ENCODE data around the gene SIRT2.
"Not testable (repeated sequence)": the region's sequence is repeated elsewhere in the genome, so short reads cannot be mapped to it uniquely, and the experiment has no call there.

The SIRT2 gene

DNA sequence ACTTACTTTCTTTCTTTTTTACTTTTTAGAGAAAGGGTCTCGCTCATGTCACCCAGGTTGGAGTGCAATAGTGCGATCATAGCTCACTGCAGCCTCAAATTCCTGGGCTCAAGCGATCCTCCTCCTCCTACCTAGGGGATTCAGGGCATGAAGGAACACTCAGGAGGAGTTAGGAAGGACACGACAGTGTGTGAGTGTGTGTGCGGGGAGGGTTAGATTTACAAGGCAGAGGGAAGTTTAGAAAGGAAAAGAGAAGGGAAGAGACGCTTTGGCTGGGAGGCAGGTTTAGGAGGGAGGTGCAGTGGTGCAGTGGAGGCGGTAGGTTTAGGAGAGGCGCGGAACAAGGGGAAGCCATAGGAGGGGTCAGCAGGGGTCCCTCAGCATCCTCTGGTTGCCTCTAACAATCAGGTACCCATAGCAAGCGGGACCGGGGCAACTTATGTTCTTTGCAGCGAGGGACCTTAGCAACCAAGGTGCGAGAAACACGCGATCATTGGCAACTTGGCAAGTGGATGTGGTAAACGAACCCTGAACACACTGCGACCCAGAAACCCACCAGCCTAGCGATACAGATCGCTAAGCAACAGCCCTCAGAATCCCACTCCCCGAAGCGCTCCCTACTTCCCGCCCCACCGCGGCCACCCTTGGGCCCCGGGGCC, 501 bp downstream of the SIRT2 start:
- no peak for DNase-seq (ENCODE audit: low spot score)

DNA sequence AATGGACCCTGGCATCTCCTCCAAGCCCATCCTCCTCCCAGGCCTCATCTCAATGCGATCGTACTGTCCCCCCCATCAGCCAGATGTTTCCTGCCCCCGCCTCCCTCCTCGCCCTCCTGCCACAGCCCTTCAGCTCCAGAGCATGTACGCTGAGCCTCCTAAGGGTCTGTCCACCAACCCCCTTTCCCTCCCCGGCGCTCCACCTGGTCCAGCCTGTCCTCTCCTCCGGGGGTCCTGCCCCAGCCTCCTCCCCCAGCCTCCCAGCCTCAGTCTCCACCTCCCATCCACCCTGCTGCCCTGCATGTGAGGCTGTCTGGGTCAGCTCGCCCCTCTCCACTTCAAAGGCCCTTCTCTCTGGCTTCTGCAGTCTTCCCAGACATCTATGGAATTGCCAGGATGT, 4.5 kb downstream of the SIRT2 start:
- DNase-seq (ENCODE audit: low spot score) = no peak

DNA sequence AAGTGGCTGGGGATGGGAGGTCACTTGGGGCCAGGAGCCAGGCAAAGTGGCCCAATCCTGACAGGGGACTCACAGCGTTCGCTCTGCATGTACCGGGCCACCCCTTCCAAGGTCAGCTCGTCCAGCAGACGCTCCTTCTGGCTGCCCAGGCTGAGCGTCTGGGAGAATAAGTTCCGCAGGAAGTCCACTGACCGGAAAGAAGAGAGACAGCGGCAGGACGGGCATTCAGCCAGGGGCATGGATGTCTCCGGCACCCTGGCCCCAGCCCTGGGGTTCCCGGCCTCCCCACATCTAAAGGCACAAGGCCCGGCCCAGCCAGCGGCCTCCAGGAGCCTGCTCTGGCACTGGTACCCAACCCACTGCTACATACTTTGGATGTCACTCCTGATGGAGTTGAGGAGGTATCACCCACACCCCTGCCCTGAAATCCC, 6.1 kb downstream of the SIRT2 start:
- no peak for DNase-seq (ENCODE audit: low spot score)

DNA sequence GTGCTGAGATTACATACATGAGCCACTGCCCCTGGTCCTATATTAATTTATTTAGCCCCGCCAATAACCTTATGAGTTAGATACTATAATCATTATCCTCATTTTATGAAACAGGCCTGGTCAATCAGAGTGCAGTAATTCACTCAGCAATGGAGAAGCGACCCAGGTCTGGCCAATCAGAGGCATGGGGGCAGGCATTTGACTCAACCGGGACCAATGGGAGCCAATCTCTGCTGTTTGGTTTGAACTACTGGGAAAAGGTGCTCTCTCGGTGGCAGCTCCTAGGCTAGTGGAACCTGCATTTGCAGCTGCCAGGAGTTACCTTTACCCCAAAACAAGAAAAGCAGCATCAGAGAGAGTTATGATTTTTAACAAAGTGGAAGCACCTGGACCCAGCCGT, 6.6 kb downstream of the SIRT2 start:
- DNase-seq (ENCODE audit: low spot score) = no peak

DNA sequence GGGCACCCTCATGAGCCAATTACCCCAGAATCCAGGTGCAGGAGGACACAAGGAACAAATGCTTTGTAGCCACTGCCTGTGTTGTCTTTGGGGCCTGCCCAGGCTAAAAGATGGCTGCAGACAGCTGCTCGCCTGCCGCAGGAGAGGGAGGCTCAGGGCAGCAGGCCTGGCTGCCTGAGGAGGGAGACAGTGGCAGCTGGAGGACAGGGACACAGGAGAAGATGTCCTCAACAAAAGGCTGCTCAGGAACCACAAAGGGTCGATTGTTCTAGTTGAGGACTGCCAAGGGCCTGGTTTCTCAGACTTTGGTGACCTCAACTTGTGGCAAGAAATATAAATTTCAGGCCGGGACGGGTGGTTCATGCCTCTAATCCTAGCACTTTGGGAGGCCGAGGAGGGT, 7.6 kb downstream of the SIRT2 start:
- DNase-seq (ENCODE audit: low spot score) = no peak

DNA sequence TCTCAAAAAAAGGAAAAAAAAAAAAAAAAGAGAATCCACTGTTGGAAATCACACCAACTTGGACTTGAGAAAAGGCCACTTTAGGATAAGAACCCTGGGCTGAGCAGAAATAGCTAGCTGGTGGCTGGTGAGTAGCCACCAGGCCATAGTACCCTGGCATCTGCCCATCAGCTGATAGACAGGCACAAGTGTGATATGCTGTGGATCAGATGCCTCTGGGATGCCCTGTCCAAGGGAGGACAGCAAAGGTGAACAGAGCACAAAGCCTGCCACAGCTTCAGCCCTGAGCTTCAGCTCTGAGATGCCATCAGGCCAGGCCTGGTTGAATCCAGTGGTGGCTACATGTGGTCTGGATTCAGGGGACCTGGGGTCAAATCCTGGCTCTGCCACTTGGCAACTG, 8.7 kb downstream of the SIRT2 start:
- DNase-seq (ENCODE audit: low spot score) = no peak

DNA sequence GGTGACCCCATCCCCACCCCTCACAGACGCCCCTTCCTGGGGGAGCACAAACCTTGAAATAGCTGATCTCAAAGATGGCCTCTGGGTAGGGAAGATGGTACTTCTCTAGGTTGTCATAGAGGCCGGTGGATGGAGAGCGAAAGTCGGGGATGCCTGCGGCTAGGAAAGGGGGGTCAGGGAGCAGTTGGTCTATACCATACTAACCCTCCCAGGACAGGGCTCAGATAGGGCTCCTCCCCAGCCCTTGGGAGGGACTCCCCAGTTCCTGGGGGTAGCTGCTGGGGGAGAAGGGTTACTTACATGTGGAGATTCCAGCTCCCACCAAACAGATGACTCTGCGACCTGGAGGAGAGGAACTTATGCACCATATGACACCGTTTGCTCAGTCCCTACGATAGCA, 9.6 kb downstream of the SIRT2 start:
- no peak for DNase-seq (ENCODE audit: low spot score)

DNA sequence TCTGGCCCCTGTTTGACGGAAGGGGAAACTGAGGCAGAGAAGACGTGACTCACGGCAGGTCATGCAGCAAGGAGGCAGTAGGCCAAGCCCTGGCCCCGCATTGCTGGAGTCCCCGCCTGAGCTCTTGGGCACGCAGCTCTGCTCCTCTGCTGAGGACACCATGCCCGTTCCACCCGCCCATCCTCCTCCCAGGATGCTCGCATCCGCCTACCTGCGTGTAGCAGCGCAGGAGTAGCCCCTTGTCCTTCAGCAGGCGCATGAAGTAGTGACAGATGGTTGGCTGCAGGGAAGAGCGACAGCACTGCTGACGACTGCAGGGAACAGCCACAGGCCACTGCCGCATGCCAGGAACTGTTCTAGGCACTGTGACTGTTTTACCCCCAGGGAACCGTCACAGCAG, 10.5 kb downstream of the SIRT2 start:
- no peak for DNase-seq (ENCODE audit: low spot score)

DNA sequence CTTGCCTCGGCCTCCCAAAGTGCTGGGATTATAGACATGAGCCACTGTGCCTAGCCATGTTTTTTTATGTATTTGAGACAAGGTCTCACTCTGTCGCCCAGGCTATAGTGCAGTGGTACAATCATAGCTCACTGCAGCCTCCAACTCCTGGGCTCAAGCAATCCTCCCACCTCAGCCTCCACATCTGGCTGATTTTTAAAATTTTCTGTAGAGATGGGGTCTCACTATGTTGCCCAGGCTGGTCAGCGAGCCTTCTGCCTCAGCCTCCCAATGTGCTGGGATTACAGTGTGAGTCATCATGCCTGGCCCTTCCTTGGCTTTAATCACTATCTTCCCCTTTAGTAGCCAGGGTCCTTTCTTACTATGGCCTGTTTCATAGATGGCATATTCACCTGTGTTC, 14.7 kb downstream of the SIRT2 start:
- DNase-seq (ENCODE audit: low spot score) = not testable (repeated sequence)

DNA sequence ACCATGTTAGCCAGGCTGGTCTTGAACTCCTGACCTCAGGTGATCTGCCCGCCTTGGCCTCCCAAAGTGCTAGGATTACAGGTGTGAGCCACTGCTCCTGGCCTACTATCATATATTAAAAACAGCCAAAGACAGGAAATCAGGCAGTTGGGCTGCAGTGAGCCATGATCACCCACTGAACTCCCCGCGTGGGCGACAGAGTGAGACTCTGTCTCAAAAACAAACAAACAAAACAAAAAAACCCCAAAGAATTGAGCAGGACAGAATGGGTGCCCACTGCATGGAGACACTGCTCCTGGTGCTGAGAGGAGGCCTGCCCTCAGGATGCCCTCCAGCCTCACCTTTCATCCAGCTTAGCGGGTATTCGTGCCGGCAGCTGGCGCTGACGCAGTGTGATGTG, 16.1 kb downstream of the SIRT2 start:
- DNase-seq (ENCODE audit: low spot score) = no peak

DNA sequence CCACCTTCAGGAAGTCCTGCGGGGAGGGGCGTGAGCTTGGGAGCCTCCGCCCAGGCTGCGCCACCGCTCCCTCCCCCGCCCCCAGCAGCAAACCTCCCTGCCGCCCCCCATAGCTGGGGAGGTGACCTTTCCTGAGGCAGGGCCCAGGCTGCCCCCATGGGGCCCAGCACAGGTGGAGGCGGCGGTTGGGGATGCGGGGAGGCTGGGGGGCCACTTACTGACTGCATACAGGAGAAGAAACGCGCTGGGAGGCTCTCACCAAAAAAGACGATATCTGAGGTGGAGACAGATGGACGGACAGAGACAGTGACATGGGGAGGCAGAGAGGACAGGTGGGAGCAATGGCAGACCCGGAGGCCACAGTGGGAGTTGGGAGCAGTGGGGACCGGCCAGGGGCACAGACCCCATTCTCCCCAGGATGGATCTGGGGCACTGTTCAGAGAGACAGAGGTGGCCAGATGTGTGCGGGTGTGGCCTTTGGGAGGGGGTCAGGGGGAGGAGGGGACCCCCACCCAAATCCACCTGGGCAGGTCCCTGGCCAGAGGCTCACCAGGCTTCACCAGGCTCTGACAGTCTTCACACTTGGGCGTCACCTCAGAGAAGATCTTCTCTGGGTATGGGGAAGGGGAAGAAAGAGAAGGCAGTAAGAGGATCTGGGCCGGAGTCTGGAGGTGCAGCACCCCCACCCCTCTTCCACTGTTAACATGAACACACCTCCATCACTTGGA, 18.4 kb downstream of the SIRT2 start:
- DNase-seq (ENCODE audit: low spot score) = no peak

DNA sequence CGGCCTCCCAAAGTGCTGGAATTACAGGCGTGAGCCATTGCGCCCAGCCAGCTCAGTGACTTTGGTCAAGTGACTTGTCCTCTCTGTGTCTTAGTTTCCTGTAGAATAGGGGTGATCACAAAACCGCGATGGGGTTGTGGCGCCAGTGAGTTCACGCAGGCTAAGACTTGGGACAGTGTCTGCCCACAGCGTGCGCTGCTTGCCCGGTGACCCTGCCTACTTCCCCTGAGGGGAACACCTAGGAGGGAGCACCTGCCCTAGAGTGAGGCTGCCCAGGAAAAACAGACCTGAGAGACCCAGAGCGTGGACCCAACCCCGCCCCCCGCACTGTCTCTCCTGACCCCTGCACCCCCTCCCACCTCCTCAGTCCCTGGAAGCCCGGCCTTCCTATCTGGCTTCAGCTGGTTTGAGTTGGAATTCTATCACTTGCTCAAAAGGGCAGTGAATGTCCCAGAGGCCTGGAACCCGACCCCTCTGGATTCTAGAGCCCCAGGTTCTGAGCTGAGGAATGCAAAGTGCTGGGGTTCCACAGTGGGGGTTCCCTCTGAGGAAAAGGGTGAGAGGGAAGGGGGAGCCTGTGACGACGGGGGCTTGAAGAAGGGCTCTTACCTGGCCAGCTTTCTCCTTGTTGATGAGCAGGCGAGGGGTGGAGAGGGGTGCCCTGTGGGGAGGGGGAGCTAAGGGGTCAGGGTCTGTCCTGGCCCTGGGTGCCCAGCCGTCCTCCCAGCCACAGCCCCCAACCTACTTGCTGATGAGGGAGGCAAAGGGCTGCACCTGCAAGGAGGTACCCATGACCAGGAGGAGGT, 19.1 kb downstream of the SIRT2 start:
- DNase-seq (ENCODE audit: low spot score) = no peak

DNA sequence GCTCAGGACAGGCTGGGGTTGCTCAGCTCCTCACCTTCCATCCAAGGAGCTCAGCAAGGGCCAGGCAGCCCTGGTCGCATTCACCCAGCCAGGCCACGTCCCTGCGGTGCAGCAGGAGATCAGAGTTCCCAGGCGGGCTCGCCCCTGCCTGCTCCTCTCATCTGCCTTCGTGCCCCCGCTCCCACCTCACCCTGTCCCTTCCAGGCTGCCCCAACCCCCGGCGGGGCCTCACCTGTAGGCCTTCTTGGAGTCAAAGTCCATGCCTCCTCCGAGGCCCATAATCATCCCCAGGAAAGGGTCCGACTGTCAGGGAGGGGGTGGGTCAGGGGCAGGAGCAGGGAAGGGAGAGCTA, 20.0 kb downstream of the SIRT2 start:
- DNase-seq (ENCODE audit: low spot score) = no peak

DNA sequence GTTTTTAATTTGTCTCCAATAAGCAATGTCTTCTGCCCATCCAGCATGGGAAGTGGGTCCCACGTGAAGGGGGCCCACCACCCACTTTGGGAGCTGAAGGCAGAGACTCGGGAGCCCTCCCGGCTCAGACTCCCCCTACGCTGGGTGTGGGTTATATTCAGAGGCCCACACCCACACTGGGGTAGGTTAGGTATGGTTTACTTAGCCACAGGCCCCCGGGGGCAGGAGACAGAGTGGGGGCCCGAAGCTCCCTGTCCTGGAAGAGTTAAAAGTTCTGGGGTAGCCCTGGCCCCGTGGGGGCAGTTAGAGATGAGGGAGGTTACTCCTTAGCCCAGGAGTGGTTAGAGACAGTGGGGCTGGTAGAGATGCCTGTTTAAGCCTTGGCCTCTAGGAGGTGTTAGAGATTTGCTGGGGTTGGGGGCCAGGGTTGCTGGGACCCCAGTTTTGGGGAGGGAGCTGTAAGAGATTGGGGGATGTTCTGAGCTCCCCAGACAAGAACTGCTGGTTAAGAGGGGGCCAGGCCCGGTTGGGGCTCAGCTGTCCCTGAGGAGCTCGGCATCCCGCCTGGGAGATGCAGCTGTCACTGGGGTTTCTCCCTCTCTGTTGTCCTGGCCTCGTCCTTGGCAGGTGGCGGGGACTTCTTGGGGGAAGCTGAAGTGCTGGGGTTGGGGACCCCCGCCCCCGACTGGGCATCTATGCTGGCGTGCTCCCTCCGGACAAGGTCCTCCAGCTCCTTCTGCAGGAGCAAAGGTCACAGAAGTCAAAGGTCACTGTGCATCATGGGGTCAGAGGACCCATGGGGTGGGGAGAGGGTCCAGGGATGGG, 20.6 kb downstream of the SIRT2 start:
- DNase-seq (ENCODE audit: low spot score) = no peak

DNA sequence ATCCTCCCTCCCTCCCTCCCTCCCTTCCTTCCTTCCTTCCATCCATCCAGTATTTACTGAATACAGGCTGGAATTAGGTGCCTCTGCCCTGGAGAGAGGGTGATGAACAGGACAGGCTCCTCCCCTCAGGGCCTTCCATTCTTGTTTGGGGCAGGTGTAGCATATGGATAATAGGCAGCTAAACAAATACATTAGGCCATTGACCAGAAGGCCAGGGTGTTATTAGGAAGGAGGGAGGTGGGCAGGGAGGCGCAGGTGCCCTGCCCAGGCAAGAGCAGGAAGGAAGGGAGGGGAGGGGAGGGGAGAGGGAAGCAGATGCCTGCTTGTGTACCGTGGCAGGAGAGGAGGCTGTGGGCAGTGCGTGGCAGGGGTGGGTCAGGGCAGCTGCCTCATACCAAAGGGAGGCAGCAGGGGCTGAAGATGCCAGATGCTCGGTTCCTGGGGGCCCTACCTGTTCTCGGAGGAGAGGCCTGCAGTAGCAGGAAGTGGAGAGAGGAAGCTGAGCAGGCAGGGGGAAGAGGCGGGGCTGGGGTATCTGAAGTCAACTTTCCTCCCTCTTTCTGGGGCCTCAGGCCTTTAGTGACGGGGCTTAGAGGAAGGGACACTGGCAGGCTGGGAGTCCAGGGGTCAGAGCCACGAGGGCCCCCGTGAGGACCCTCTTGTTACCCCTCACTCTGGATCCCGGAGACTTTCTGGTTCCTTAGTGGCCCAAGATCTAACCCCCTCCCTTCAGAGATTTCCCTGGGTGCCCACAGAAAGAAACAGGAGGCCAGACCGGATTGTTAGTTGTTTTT, 21.4 kb downstream of the SIRT2 start, which contains the start of gene RINL:
RINL (minus strand) TSS at position 495 of the 794 bp plus-strand sequence. CDS start 1,533 bp downstream, outside the sequence.
- DNase-seq (ENCODE audit: low spot score) = no peak

DNA sequence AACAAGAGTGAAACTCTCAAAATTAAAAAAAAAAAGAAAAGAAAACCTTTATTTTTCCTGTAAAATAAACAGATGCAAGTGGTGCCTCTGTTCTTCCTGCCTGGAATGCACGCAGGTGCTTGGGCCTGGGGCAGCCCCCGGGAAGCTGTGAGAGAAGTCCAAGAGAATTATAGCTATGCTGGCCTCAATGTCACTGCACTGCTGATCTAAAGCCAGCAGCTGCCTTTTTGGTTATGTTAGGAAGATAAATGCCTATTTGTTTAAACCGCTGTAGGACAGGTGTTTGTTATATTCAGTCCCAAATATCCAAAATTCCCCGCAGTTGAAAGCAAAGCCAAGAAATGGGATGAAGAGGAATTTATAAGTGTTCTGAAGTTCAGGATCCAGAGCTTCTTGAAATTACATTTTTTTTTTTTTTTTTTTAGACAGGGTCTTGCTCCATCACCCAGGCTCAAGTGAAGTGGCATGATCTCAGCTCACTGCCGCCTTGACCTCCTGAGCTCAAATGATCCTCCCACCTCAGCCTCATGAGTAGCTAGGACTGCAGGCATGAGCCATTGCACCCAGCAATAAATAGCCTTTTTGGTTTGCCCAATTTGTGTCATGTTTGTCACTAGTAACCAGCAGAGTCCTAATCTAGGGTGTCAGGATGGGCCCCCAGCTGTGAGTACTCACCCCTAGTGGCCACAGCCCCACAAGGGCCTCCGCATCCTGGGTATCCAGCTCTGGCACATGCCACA, 23.6 kb downstream of the SIRT2 start:
- DNase-seq (ENCODE audit: low spot score) = no peak

DNA sequence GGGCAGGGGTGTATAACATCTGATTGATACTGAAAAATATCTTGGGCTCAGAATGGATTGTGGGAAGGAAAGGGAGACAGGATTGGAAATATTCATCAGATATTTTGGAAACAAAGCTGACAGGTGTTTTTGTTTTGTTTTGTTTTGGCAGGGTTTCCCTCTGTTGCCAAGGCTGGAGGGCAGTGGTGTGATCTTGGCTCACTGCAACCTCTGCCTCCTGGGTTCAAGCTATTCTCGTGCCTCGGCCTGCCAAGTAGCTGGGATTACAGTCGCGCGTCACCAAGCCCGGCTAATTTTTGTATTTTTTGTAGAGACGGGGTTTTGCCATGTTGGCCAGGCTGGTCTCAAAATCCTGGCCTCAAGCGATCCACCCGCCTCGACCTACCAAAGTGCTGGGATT, 26.0 kb downstream of the SIRT2 start:
- DNase-seq (ENCODE audit: low spot score) = not testable (repeated sequence)

DNA sequence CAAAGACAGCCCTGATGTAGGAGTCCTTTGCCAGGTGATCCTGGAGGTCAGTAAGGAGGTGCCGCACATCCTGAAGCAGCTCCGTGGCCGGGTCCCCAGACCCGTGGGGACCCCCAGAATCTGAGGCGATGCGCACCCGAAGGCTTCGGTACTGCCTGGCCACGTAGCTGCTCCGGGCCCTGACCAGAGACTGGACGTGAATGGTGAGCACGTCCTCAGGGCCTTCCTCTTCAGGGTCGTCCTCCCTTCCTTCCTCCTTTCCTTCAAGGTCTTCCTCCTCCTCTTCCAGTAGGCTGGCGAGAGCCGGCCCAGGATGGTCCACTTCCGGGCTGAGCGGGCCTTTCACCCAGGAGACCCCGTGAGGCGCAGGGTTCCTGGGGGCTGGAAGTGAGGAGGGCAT, 28.8 kb downstream of the SIRT2 start:
- DNase-seq (ENCODE audit: low spot score) = no peak

DNA sequence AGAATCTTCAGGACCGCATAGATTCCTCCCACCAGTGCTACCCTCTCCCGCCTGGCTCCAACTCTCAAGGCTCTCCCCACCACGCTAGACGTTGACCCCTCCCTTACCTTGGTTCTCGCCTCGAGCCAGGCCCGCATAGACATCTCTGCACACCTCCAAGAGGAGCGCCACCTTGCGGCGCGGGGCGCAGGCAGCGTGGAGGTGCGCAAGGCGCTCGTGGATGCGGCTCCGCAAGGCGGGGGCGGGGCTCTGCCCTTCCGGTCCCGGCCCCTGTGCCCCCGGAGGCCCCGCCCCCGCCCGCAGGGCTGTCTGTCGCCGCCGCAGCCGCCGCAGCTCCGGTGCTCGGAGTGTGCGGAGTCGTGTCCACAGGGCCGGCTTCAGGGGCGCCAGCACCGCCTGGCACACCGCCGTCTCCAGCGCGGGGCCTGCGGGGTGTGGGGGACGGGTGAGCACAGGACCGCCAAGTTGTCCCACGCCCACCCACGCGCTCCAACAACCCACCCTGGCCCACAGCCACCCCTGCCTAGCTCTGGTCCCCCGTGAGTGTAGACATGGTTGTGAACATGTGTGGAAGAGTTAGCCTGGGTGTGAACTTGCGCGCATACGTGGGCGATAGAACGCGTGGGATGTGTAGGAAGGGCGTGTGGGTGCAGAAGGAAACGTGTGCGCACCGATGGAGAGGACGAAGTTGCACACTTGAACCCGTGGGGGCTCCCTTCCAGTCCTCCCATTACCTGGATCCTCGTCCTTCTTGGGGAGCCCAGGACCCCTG, 29.4 kb downstream of the SIRT2 start:
- DNase-seq (ENCODE audit: low spot score) = peak; percentile 92

All from hematopoietic multipotent progenitor cell treated with erythropoietin and hydrocortisone succinate and interleukin-3 and kit ligand, for 17 days (in vitro differentiated cells).